ENCODE data around the gene LMNB1. TPM values are rescaled to one million over a fixed set of nuclear protein-coding genes. Genes with fewer than 3 reads are reported as not detected.
"Not testable (repeated sequence)": the region's sequence is repeated elsewhere in the genome, so short reads cannot be mapped to it uniquely, and the experiment has no call there.

Gene LMNB1
- total RNA-seq: 200 and 209 TPM in 2 replicates

- peak within 1 kb of the TSS; percentile 94 for H3K4me3 Mint-ChIP-seq
- peak within 1 kb of the TSS; percentile 97 for H3K27ac Mint-ChIP-seq
- intact Hi-C loops (cut with micrococcal nuclease): loop anchor here (1.0 to 10.0 kb wide), 7 partner anchors 14 to 1308 kb away; partner anchors contain the start of gene SLC12A2
- peak; percentile 94 for DNase-seq (ENCODE audit: low spot score)
- H3K4me1 Mint-ChIP-seq (ENCODE audit: low read depth): peaks cover 25% of the 10 kb centered on the region
- peaks cover 13% of the 10 kb centered on the region for H3K36me3 Mint-ChIP-seq (ENCODE audit: low read depth)
- no peaks in the 10 kb centered on the region for H3K27me3 Mint-ChIP-seq (ENCODE audit: insufficient read depth)
- no peaks in the 10 kb centered on the region for H3K9me3 Mint-ChIP-seq
Measured at GRCh38 chr5:126776499-126777256, at the start of gene LMNB1. Gene LMNB1 (plus strand): TSS chr5:126777136. CDS start chr5:126777509, 373 bp downstream.

GRCh38 chr5:126732716-126733115 lies 44.2 kb upstream of the LMNB1 start:
- no peak overlapping the region for H3K4me3 Mint-ChIP-seq
- no peak for DNase-seq (ENCODE audit: low spot score)
- intact Hi-C loops (cut with micrococcal nuclease): no loop called here
- H3K36me3 Mint-ChIP-seq (ENCODE audit: low read depth): no peaks in the 10 kb centered on the region
- peaks cover 11% of the 10 kb centered on the region for H3K4me1 Mint-ChIP-seq (ENCODE audit: low read depth)
- H3K9me3 Mint-ChIP-seq: no peaks in the 10 kb centered on the region
- H3K27me3 Mint-ChIP-seq (ENCODE audit: insufficient read depth): no peaks in the 10 kb centered on the region
- H3K27ac Mint-ChIP-seq: no peak overlapping the region

GRCh38 chr5:126734573-126734972 lies 42.4 kb upstream of the LMNB1 start:
- DNase-seq (ENCODE audit: low spot score); intact Hi-C loops (cut with micrococcal nuclease); H3K9me3 Mint-ChIP-seq; H3K4me3 Mint-ChIP-seq; H3K27me3 Mint-ChIP-seq (ENCODE audit: insufficient read depth); H3K27ac Mint-ChIP-seq; H3K36me3 Mint-ChIP-seq (ENCODE audit: low read depth): not testable (repeated sequence)
- peaks cover 11% of the 10 kb centered on the region for H3K4me1 Mint-ChIP-seq (ENCODE audit: low read depth)

GRCh38 chr5:126736141-126736540 lies 40.8 kb upstream of the LMNB1 start:
- DNase-seq (ENCODE audit: low spot score): no peak

GRCh38 chr5:126741361-126741760 lies 35.6 kb upstream of the LMNB1 start:
- H3K27ac Mint-ChIP-seq: no peak overlapping the region
- no peak overlapping the region for H3K4me3 Mint-ChIP-seq
- peaks cover 1% of the 10 kb centered on the region for H3K27me3 Mint-ChIP-seq (ENCODE audit: insufficient read depth)
- no peaks in the 10 kb centered on the region for H3K9me3 Mint-ChIP-seq
- no peaks in the 10 kb centered on the region for H3K36me3 Mint-ChIP-seq (ENCODE audit: low read depth)
- intact Hi-C loops (cut with micrococcal nuclease): no loop called here
- DNase-seq (ENCODE audit: low spot score): no peak
- peaks cover 27% of the 10 kb centered on the region for H3K4me1 Mint-ChIP-seq (ENCODE audit: low read depth)

More at GRCh38 chr5:126736141-126736540, 40.8 kb upstream of the LMNB1 start:
- H3K27ac Mint-ChIP-seq: peak overlapping the region; percentile 5
- no peaks in the 10 kb centered on the region for H3K9me3 Mint-ChIP-seq
- H3K4me3 Mint-ChIP-seq: no peak overlapping the region
- peaks cover 1% of the 10 kb centered on the region for H3K4me1 Mint-ChIP-seq (ENCODE audit: low read depth)
- intact Hi-C loops (cut with micrococcal nuclease): no loop called here
- H3K27me3 Mint-ChIP-seq (ENCODE audit: insufficient read depth): no peaks in the 10 kb centered on the region
- no peaks in the 10 kb centered on the region for H3K36me3 Mint-ChIP-seq (ENCODE audit: low read depth)

- H3K27me3 Mint-ChIP-seq (ENCODE audit: insufficient read depth): peaks cover 1% of the 10 kb centered on the region
- intact Hi-C loops (cut with micrococcal nuclease): no loop called here
Measured at GRCh38 chr5:126742425-126742824, 34.5 kb upstream of the LMNB1 start.

GRCh38 chr5:126744836-126745235 lies 32.1 kb upstream of the LMNB1 start:
- Mint-ChIP-seq H3K4me1 (ENCODE audit: low read depth) (peaks cover 54% of the 10 kb centered on the region), H3K36me3 (ENCODE audit: low read depth) (no peaks in the 10 kb centered on the region), H3K27me3 (ENCODE audit: insufficient read depth) (peaks cover 1% of the 10 kb centered on the region), H3K9me3 (no peaks in the 10 kb centered on the region), H3K4me3 (no peak overlapping the region), H3K27ac (no peak overlapping the region)
- DNase-seq (ENCODE audit: low spot score): no peak
- intact Hi-C loops (cut with micrococcal nuclease): loop anchor here (5.0 kb wide), 1 partner anchor 298 kb away; no protein-coding TSS in a partner anchor

More at GRCh38 chr5:126742425-126742824, 34.5 kb upstream of the LMNB1 start:
- DNase-seq (ENCODE audit: low spot score): no peak
- Mint-ChIP-seq H3K36me3 (ENCODE audit: low read depth) (no peaks in the 10 kb centered on the region), H3K4me3 (no peak overlapping the region), H3K4me1 (ENCODE audit: low read depth) (peaks cover 38% of the 10 kb centered on the region), H3K27ac (no peak overlapping the region), H3K9me3 (no peaks in the 10 kb centered on the region)

GRCh38 chr5:126745259-126745992 lies 31.5 kb upstream of the LMNB1 start:
- DNase-seq (ENCODE audit: low spot score): no peak
- H3K27me3 Mint-ChIP-seq (ENCODE audit: insufficient read depth): peaks cover 1% of the 10 kb centered on the region
- H3K4me1 Mint-ChIP-seq (ENCODE audit: low read depth): peaks cover 60% of the 10 kb centered on the region
- peak overlapping the region; percentile 40 for H3K27ac Mint-ChIP-seq
- H3K4me3 Mint-ChIP-seq: no peak overlapping the region
- H3K9me3 Mint-ChIP-seq: no peaks in the 10 kb centered on the region
- intact Hi-C loops (cut with micrococcal nuclease): loop anchor here (5.0 kb wide), 1 partner anchor 298 kb away; no protein-coding TSS in a partner anchor
- no peaks in the 10 kb centered on the region for H3K36me3 Mint-ChIP-seq (ENCODE audit: low read depth)

- intact Hi-C loops (cut with micrococcal nuclease): loop anchor here (5.0 kb wide), 1 partner anchor 299 kb away; no protein-coding TSS in a partner anchor
- no peak for DNase-seq (ENCODE audit: low spot score)
- Mint-ChIP-seq H3K27me3 (ENCODE audit: insufficient read depth) (peaks cover under 1% of the 10 kb centered on the region), H3K4me1 (ENCODE audit: low read depth) (peaks cover 60% of the 10 kb centered on the region), H3K27ac (peak overlapping the region; percentile 44), H3K9me3 (no peaks in the 10 kb centered on the region), H3K4me3 (no peak overlapping the region), H3K36me3 (ENCODE audit: low read depth) (no peaks in the 10 kb centered on the region)
Measured at GRCh38 chr5:126746290-126746689, 30.6 kb upstream of the LMNB1 start.

- Mint-ChIP-seq H3K4me3 (no peak overlapping the region), H3K4me1 (ENCODE audit: low read depth) (peaks cover 44% of the 10 kb centered on the region), H3K27ac (no peak overlapping the region), H3K27me3 (ENCODE audit: insufficient read depth) (no peaks in the 10 kb centered on the region), H3K36me3 (ENCODE audit: low read depth) (peaks cover 2% of the 10 kb centered on the region), H3K9me3 (peaks cover 6% of the 10 kb centered on the region)
- intact Hi-C loops (cut with micrococcal nuclease): no loop called here
- no peak for DNase-seq (ENCODE audit: low spot score)
Measured at GRCh38 chr5:126752081-126752785, 24.7 kb upstream of the LMNB1 start.

- Mint-ChIP-seq H3K4me3 (no peak overlapping the region), H3K36me3 (ENCODE audit: low read depth) (peaks cover 2% of the 10 kb centered on the region), H3K4me1 (ENCODE audit: low read depth) (peaks cover 44% of the 10 kb centered on the region), H3K9me3 (peaks cover 6% of the 10 kb centered on the region), H3K27ac (no peak overlapping the region), H3K27me3 (ENCODE audit: insufficient read depth) (no peaks in the 10 kb centered on the region)
- DNase-seq (ENCODE audit: low spot score): no peak
- intact Hi-C loops (cut with micrococcal nuclease): no loop called here
Measured at GRCh38 chr5:126753227-126753626, 23.7 kb upstream of the LMNB1 start.

- H3K4me3 Mint-ChIP-seq: no peak overlapping the region
- intact Hi-C loops (cut with micrococcal nuclease): no loop called here
- peaks cover 6% of the 10 kb centered on the region for H3K9me3 Mint-ChIP-seq
- H3K4me1 Mint-ChIP-seq (ENCODE audit: low read depth): peaks cover 52% of the 10 kb centered on the region
- no peak for DNase-seq (ENCODE audit: low spot score)
- H3K27me3 Mint-ChIP-seq (ENCODE audit: insufficient read depth): no peaks in the 10 kb centered on the region
- H3K27ac Mint-ChIP-seq: no peak overlapping the region
- H3K36me3 Mint-ChIP-seq (ENCODE audit: low read depth): peaks cover 2% of the 10 kb centered on the region
Measured at GRCh38 chr5:126754609-126755008, 22.3 kb upstream of the LMNB1 start.

Measured in activated T-helper 1 cell treated with anti-CD3 and anti-CD28 coated beads, Interleukin-12 subunit alpha, Interleukin-12 subunit beta, Interleukin-2, Interleukin-4 antibody, amounts not matched to agents 30 ng/mL and 10 ng/mL and 1 ng/mL, durations not matched to agents 14 hours and 24 hours and 36 hours (primary cell).